ENCODE measurements around the gene COX17. TPM values are rescaled to one million over a fixed set of nuclear protein-coding genes. Genes with fewer than 3 reads are reported as not detected.
A peak's percentile ranks its signal among the peaks of the same experiment; 100 is the strongest.

COX17 gene
- polyA plus RNA-seq, 3 donors, result 23.0 to 83.6 (median 81.6) TPM

GRCh38 chr3:119641416-119641815, 35.8 kb downstream of the COX17 start:
- H3K4me3 Mint-ChIP-seq, result no peak overlapping the region
- peaks cover 0 to 4% (median 0%) of the 10 kb centered on the region in 3 donors for H3K27me3 Mint-ChIP-seq (ENCODE audit: low read depth in 3 of 3)
- DNase-seq, result no peak
- WGBS (ENCODE audit: insufficient coverage), result no CpG with 5 or more reads among the region's 2 CpGs
- H3K9me3 Mint-ChIP-seq, result no peaks in the 10 kb centered on the region
- Histone ChIP-seq H2AFZ (ENCODE audit: insufficient read depth, low read depth, low read length, poor library complexity, severe bottlenecking) (no peak overlapping the region), H4K20me1 (ENCODE audit: insufficient read depth, low read length) (no peaks in the 10 kb centered on the region), H3K27ac (ENCODE audit: low read depth in 1 of 2, low read length in 2 of 2) (no peak overlapping the region), H3K4me1 (ENCODE audit: control insufficient read depth in 1 of 2, insufficient read depth in 2 of 2, low read length in 2 of 2) (peaks cover 31 to 32% of the 10 kb centered on the region in 2 donors), H3K79me2 (ENCODE audit: insufficient read depth, low read length) (no peaks in the 10 kb centered on the region), H3K4me3 (replicated peaks in 1 of 3; ENCODE audit: low read depth in 2 of 3, low read length in 3 of 3) (no peak overlapping the region), H3K4me2 (replicated peaks; ENCODE audit: extremely low read depth, low read length, poor library complexity, severe bottlenecking) (no peak overlapping the region), H3K27me3 (ENCODE audit: control insufficient read depth in 2 of 2, insufficient read depth in 2 of 2, low read length in 2 of 2) (no peaks in the 10 kb centered on the region), H3K36me3 (replicated peaks in 1 of 2; ENCODE audit: control insufficient read depth in 1 of 2, insufficient read depth in 2 of 2, low read length in 2 of 2) (no peaks in the 10 kb centered on the region), H3K9ac (ENCODE audit: insufficient read depth, low read length, poor library complexity, severe bottlenecking) (no peak overlapping the region), H3K9me3 (replicated peaks in 1 of 2; ENCODE audit: control insufficient read depth in 1 of 2, insufficient read depth in 1 of 2, low read length in 2 of 2) (no peaks in the 10 kb centered on the region)
- no peak overlapping the region for H3K27ac Mint-ChIP-seq
- peaks cover 35% of the 10 kb centered on the region for H3K4me1 Mint-ChIP-seq
- TF ChIP-seq CTCF (IDR thresholded peaks at IDR 0.05), result no peak
- intact Hi-C loops (cut with micrococcal nuclease), result loop anchor here in 1 of 2 donors (10.0 kb wide), 1 partner anchor 57 kb away; no protein-coding TSS in a partner anchor
- H3K36me3 Mint-ChIP-seq, result peaks cover 7% of the 10 kb centered on the region in 2 donors

- Histone ChIP-seq H3K27ac (ENCODE audit: low read depth in 1 of 2, low read length in 2 of 2) (peak overlapping the region; percentile 96 to 98), H2AFZ (ENCODE audit: insufficient read depth, low read depth, low read length, poor library complexity, severe bottlenecking) (no peak overlapping the region)
Observed at GRCh38 chr3:119639494-119640350, 37.5 kb downstream of the COX17 start.

More at GRCh38 chr3:119639494-119640350, 37.5 kb downstream of the COX17 start:
- peaks cover 42% of the 10 kb centered on the region for H3K4me1 Mint-ChIP-seq
- peak overlapping the region; percentile 80 for H3K9ac ChIP-seq (ENCODE audit: insufficient read depth, low read length, poor library complexity, severe bottlenecking)
- peaks cover 35 to 37% of the 10 kb centered on the region in 2 donors for H3K4me1 ChIP-seq (ENCODE audit: control insufficient read depth in 1 of 2, insufficient read depth in 2 of 2, low read length in 2 of 2)
- H3K79me2 ChIP-seq (ENCODE audit: insufficient read depth, low read length), result no peaks in the 10 kb centered on the region
- no peak for TF ChIP-seq CTCF (IDR thresholded peaks at IDR 0.05)
- H3K36me3 ChIP-seq (replicated peaks in 1 of 2; ENCODE audit: control insufficient read depth in 1 of 2, insufficient read depth in 2 of 2, low read length in 2 of 2), result no peaks in the 10 kb centered on the region
- WGBS (ENCODE audit: insufficient coverage), result no CpG with 5 or more reads among the region's 2 CpGs
- no peaks in the 10 kb centered on the region for H3K27me3 ChIP-seq (ENCODE audit: control insufficient read depth in 2 of 2, insufficient read depth in 2 of 2, low read length in 2 of 2)
- H3K4me3 Mint-ChIP-seq, result no peak overlapping the region
- intact Hi-C loops (cut with micrococcal nuclease), result loop anchor here (2.0 to 10.0 kb wide), 4 partner anchors 38 to 61 kb away; partner anchors contain the start of gene COX17 (in 1 of the 2)
- no peak overlapping the region for H3K4me3 ChIP-seq (replicated peaks in 1 of 3; ENCODE audit: low read depth in 2 of 3, low read length in 3 of 3)
- peak; percentile 44 to 86 (median 46) for DNase-seq
- no peaks in the 10 kb centered on the region for H4K20me1 ChIP-seq (ENCODE audit: insufficient read depth, low read length)
- peak overlapping the region; percentile 70 for H3K4me2 ChIP-seq (replicated peaks; ENCODE audit: extremely low read depth, low read length, poor library complexity, severe bottlenecking)
- peaks cover 6 to 7% of the 10 kb centered on the region in 2 donors for H3K36me3 Mint-ChIP-seq
- H3K27me3 Mint-ChIP-seq (ENCODE audit: low read depth in 3 of 3), result peaks cover 0 to 6% (median 0%) of the 10 kb centered on the region in 3 donors
- peak overlapping the region; percentile 98 to 100 (median 100) for H3K27ac Mint-ChIP-seq
- no peaks in the 10 kb centered on the region for H3K9me3 Mint-ChIP-seq
- H3K9me3 ChIP-seq (replicated peaks in 1 of 2; ENCODE audit: control insufficient read depth in 1 of 2, insufficient read depth in 1 of 2, low read length in 2 of 2), result no peaks in the 10 kb centered on the region
